HG02642 (cell line): ENCODE results near the gene JARID2.
A peak's percentile ranks its signal among the peaks of the same experiment; 100 is the strongest.
"Not testable (repeated sequence)": the region's sequence is repeated elsewhere in the genome, so short reads cannot be mapped to it uniquely, and the experiment has no call there.

Experiments
- ATAC-seq: cut with Tn5 transposase; IDR thresholded peaks from one replicate; pipeline ENCODE4 v1.9.1; 2021; ENCODE audit warnings: mild to moderate bottlenecking; ENCODE audit not compliant: unreplicated experiment, poor library complexity

Gene JARID2

GRCh38 chr6:15285682-15286294, 39.9 kb downstream of the JARID2 start:
- ATAC-seq = no peak

GRCh38 chr6:15287670-15288375, 42.0 kb downstream of the JARID2 start:
- ATAC-seq = peak; percentile 97

- ATAC-seq = no peak
Observed at GRCh38 chr6:15288856-15289255, 43.0 kb downstream of the JARID2 start.

GRCh38 chr6:15289456-15289855, 43.6 kb downstream of the JARID2 start:
- ATAC-seq = not testable (repeated sequence)

GRCh38 chr6:15290067-15290680, 44.3 kb downstream of the JARID2 start:
- ATAC-seq = no peak

GRCh38 chr6:15290962-15291704, 45.3 kb downstream of the JARID2 start:
- no peak for ATAC-seq

- no peak for ATAC-seq
Observed at GRCh38 chr6:15292721-15293302, 46.9 kb downstream of the JARID2 start.

- no peak for ATAC-seq
Observed at GRCh38 chr6:15293674-15294073, 47.8 kb downstream of the JARID2 start.

- no peak for ATAC-seq
Observed at GRCh38 chr6:15294504-15294903, 48.6 kb downstream of the JARID2 start.

GRCh38 chr6:15296249-15296648, 50.4 kb downstream of the JARID2 start:
- no peak for ATAC-seq

- ATAC-seq = peak; percentile 56
Observed at GRCh38 chr6:15296735-15297134, 50.9 kb downstream of the JARID2 start.

GRCh38 chr6:15297167-15297566, 51.3 kb downstream of the JARID2 start:
- not testable (repeated sequence) for ATAC-seq

- no peak for ATAC-seq
Observed at GRCh38 chr6:15297895-15298590, 52.2 kb downstream of the JARID2 start.

- ATAC-seq = peak; percentile 83
Observed at GRCh38 chr6:15299430-15300131, 53.7 kb downstream of the JARID2 start.

GRCh38 chr6:15301179-15302006, 55.5 kb downstream of the JARID2 start:
- no peak for ATAC-seq

- no peak for ATAC-seq
Observed at GRCh38 chr6:15303162-15303919, 57.5 kb downstream of the JARID2 start.

GRCh38 chr6:15303920-15304291, 58.0 kb downstream of the JARID2 start:
- no peak for ATAC-seq
